NB4 (cell line): ENCODE data around the gene MS4A4A.

Experiments used
- DNase-seq: peaks from one replicate; pipeline ENCODE4 v3.0.0; 2010; ENCODE audit warnings: low read depth
- H3K4me3 ChIP-seq: one replicate; pipeline ENCODE4 v1.5.1; 2011; ENCODE audit warnings: mild to moderate bottlenecking, low read depth, low read length, moderate library complexity
- CTCF ChIP-seq: IDR thresholded peaks from one replicate; pipeline ENCODE4 v1.5.1; 2012; ENCODE audit warnings: low read depth, low read length
- MAX ChIP-seq: IDR thresholded peaks from 2 replicates; pipeline ENCODE4 v1.6.1; 2011; ENCODE audit warnings: low read depth, low read length
- MYC ChIP-seq: IDR thresholded peaks from 2 replicates; pipeline ENCODE4 v1.6.1; 2011; ENCODE audit warnings: low read depth, low read length
- POLR2A ChIP-seq: IDR thresholded peaks from 2 replicates; pipeline ENCODE4 v1.6.1; 2011; ENCODE audit warnings: mild to moderate bottlenecking; ENCODE audit not compliant: insufficient read length; ENCODE audit errors: extremely low read depth

MS4A4A gene

GRCh38 chr11:60336767-60337391 lies 56.4 kb downstream of the MS4A4A start:
- no peak for DNase-seq

GRCh38 chr11:60338053-60338452 lies 57.6 kb downstream of the MS4A4A start:
- H3K4me3 ChIP-seq: no peak overlapping the region
- TF ChIP-seq MYC (no peak), CTCF (no peak), POLR2A (no peak), MAX (no peak)
- DNase-seq: no peak

More at GRCh38 chr11:60336767-60337391, 56.4 kb downstream of the MS4A4A start:
- TF ChIP-seq MYC: no peak
- TF ChIP-seq POLR2A: no peak
- TF ChIP-seq MAX: no peak
- no peak for TF ChIP-seq CTCF
- H3K4me3 ChIP-seq: no peak overlapping the region

- no peak for DNase-seq
Measured at GRCh38 chr11:60339356-60339755, 58.9 kb downstream of the MS4A4A start.

GRCh38 chr11:60343094-60343704 lies 62.7 kb downstream of the MS4A4A start:
- DNase-seq: peak; percentile 45
- no peak overlapping the region for H3K4me3 ChIP-seq
- TF ChIP-seq POLR2A: no peak
- peak; percentile 60 for TF ChIP-seq CTCF
- no peak for TF ChIP-seq MAX
- TF ChIP-seq MYC: no peak

More at GRCh38 chr11:60339356-60339755, 58.9 kb downstream of the MS4A4A start:
- TF ChIP-seq MYC (no peak), POLR2A (no peak), MAX (no peak), CTCF (no peak)
- no peak overlapping the region for H3K4me3 ChIP-seq

- DNase-seq: no peak
- H3K4me3 ChIP-seq: no peak overlapping the region
- TF ChIP-seq POLR2A (no peak), CTCF (no peak), MAX (no peak), MYC (no peak)
Measured at GRCh38 chr11:60344146-60344545, 63.7 kb downstream of the MS4A4A start.
